ENCODE data around the gene ERVH48-1.
"Not testable (repeated sequence)": the region's sequence is repeated elsewhere in the genome, so short reads cannot be mapped to it uniquely, and the experiment has no call there.

The ERVH48-1 gene

DNA sequence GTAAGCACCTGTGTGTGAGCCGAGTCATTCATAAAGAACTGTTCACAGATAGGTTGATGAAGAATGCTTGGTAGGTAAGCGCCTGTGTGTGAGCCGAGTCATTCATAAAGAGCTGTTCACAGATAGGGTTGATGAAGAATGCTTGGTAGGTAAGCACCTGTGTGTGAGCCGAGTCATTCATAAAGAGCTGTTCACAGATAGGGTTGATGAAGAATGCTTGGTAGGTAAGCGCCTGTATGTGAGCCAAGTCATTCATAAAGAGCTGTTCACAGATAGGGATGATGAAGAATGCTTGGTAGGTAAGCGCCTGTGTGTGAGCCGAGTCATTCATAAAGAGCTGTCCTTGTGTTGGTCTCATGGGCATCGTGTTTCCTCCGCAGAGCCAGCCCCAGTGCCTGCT, 16.9 kb downstream of the ERVH48-1 start:
- DNase-seq (ENCODE audit: low read depth in 2 of 2): not testable (repeated sequence)

- DNase-seq (ENCODE audit: low read depth in 2 of 2): no peak
Observed at GRCh38 chr21:42906233-42906632, 19.2 kb downstream of the ERVH48-1 start.

- DNase-seq (ENCODE audit: low read depth in 2 of 2): no peak
Observed at GRCh38 chr21:42905195-42905594, 20.2 kb downstream of the ERVH48-1 start.

DNA sequence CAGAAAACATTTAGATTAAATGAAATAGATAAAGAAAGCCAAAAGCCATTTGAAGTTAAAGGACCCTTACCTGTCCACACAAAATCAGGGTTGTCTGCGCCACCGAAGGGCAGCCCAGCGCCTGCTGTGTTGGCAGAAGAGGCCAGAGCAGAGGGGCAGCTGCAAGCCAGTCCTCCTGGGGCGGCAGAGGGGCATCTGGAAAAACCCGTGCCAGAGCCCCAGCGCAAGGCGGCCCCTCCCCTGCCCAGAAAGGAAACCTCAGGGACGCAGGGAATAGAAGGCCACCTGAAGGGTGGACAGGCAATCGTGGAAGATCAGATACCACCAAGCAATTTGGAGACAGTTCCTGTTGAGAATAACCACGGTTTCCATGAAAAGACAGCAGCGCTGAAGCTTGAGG, 21.6 kb downstream of the ERVH48-1 start:
- DNase-seq (ENCODE audit: low read depth in 2 of 2): no peak

GRCh38 chr21:42900446-42900845, 25.0 kb downstream of the ERVH48-1 start:
- DNase-seq (ENCODE audit: low read depth in 2 of 2): no peak

DNA sequence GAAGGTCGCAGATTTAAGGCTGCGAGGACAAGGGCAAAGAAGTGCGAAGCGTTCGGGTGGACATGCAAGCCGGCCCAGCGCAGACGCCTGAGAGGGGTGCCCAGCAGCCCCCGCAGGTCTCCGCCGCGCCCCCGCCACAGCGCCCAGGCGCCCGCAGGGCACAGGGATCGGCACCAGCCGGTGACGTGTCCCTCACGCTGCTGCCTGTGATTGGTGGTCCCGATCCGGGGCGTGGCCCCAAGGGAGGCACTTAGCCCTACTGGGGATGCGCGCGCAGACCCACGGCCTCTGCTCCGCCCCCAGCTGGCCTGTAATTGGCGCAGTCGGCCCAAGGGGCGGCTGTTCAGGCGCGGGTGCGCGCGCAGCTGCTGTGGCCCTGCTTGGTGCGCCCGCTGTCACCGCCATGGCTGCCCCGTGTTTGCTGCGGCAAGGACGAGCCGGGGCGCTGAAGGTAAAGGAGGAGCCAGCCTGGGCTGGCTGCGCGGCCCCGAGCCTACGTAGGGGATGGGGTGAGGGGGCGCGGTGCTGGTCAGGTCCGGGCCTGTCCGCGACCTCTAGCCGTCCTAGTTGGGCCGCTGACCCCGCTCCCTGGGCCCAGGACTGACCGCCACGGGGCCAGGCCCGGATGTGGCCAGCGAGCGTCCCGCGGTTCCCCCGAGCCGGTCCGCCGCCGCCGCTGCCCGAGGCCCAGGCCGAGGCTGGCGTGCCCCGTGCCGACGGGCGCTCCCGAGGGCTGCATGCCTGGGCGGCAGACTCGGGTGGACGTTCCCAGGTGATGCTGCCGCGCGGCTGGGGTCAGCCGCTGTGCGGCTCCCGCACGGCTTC, 32.3 kb downstream of the ERVH48-1 start, which contains the start of gene NDUFV3:
Gene NDUFV3, plus strand, starts transcription at position 379 of the 825 bp plus-strand sequence. Its CDS starts 25 bp downstream, at position 404.
- DNase-seq (ENCODE audit: low read depth in 2 of 2): peak; percentile 93 to 94

DNA sequence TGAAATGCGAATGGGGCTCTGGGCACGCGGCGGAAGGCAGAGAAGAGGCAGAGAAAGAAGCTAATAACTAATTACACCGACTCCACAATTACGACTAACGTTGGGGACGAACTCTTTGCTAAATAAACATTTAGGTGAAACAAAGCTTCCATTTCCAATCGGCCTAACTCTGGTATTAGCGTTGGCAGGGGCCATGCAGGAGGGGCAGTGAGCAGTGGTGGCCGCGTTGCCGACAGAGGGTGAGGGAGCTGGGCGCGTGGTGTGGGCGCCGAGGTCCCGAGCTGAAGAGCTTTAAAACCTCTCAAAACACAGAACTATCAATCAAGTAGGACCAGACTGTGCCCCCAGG, 32.9 kb downstream of the ERVH48-1 start:
- no peak for DNase-seq (ENCODE audit: low read depth in 2 of 2)

DNA sequence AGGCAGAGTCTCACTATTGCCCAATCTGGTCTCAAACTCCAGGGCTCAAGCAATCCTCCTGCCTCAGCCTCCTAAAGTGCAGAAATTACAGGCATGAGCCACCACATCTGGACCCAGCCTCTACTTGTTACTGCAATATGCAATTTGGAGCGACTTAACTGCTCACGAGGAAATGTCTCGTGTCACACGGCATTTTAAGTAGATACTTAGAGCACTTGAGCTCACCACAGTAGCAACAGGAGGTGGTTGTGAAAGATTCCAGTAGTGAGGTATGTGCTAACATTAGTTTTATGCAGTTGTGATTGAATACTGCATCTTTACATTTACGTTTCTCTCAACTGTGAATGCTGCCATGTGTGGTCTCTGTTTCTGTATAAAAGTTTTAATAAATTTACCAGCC, 38.1 kb downstream of the ERVH48-1 start:
- no peak for DNase-seq (ENCODE audit: low read depth in 2 of 2)

DNA sequence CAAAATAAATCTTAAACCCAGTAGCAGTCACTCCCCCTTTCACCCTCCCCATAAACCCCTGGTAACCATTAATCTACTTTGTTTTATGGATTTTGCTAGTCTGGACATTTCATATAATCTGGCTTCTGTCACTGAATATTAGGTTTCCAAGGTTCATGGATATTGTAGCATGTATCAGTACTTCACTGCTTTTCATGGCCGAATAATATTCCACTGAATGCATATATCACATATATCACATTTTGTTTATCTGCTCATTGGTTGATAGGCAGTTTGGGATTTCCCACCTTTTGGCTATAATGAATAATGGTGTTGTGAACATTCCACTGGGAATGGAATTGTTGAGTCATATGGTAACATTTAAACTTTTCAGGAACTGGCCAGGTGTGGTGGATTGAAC, 41.5 kb downstream of the ERVH48-1 start:
- no peak for DNase-seq (ENCODE audit: low read depth in 2 of 2)

- DNase-seq (ENCODE audit: low read depth in 2 of 2): no peak
Observed at GRCh38 chr21:42880352-42880751, 45.1 kb downstream of the ERVH48-1 start.

DNA sequence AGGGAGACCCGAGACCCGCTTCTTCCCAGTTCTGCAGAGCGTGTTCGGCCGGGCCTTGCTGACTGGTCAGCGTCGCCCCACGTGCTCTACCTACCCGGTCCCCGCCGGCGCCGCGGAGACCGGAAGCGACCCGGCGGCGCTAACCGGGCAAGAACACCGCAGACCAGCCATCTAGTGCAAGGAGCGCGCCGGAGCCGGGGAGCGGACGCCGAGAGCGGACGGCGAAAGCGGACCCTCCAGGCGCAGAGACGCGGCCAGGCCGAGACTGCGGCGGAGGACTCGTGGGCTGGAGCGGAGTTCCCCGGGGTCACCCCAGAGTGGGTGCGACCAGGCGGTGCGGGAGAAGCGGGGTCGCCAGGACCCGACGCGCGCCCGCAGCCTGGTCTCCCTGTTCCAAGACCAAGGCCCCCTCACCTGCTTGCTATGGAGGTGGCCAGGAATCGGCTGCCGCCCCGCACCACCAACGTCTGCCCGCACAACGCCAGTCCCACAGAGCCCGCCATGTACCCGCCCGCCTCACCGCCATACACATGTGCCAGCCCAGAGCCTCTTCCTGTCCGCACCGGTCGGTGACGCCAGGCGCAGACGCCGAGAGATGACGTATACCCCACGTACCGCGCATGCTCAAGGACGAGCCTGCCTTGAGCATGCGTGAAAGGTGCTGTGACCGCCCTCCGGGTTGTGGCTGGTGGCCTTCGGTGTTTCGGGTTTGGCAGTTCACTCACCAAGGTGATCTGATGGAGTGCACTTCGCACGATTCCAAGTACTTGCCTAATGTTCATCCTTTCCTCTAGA, 46.2 kb downstream of the ERVH48-1 start, which contains the start of gene WDR4:
Gene WDR4, minus strand, starts transcription at position 547 of the 795 bp plus-strand sequence. Its CDS starts 44 bp downstream, at position 503.
- DNase-seq (ENCODE audit: low read depth in 2 of 2): peak; percentile 88 to 89

DNA sequence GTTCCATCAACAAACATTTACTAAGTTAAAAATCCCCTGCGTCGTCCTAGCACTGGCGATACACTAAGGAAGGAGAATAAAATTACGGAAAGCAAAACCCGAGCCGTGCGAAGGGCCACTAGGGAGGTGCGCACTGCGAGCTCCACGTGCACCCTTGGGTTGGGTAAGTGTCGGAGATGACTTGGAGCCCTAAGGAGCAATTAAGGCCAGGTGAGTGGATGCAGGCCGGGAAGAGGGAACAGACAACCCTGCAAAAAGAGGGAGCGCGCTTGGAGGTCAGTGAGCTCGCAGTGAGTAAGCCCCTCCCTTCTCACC, 46.8 kb downstream of the ERVH48-1 start:
- no peak for DNase-seq (ENCODE audit: low read depth in 2 of 2)

DNA sequence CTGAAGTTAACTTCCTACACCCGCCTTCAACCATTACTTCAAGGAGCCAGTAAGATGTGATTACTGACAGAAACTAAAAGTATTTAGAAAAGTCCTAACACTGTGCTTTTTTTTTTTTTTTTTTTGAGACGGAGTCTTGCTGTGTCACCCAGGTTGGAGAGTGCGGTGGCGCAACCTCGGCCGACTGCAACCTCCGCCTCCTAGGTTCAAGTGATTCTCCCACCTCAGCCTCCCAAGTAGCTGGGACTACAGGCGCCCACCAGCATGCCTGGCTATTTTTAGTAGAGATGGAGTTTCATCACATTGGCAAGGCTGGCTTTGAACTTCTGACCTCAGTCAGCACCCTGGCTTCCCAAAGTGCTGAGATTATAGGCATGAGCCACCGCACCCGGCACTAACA, 49.6 kb downstream of the ERVH48-1 start:
- DNase-seq (ENCODE audit: low read depth in 2 of 2): not testable (repeated sequence)

DNA sequence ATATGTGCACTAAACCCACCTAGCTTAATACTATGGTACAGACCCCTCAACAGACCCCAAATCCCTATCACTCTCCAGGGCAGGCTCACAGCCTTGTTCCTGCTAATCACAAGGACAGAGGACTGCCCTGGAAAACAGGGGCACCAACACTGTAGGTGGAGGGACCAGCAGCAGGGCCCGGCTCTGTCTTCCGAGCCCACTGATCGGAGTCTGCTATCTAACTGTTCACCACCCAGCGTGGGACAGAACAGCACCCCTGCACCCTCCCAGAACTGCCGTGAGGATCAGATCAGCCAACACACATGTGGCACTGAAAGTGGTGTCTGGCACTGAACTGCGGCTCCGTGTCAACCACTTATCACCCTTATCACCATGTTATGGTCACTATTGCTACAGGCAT, 52.3 kb downstream of the ERVH48-1 start:
- DNase-seq (ENCODE audit: low read depth in 2 of 2): no peak

DNA sequence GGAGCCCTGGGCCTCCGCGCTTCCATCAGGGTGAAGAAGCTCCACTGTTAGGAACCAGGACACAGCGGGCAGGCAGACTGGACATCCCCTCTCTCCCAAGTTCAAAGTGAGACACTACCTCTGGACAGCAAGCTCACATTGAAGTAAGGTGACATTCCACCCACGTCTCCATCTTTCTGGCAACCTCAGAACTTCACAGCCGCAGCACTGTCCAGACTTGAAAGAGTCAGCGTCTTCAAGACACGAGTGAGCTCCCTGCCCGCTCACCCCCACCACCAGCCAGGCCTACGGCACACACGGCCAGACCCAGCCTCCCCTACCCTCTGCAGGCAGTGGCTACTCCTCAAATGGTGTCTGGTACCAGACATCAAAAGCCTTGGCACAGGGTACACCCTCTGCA, 57.2 kb downstream of the ERVH48-1 start:
- no peak for DNase-seq (ENCODE audit: low read depth in 2 of 2)
